GM18907 (cell line): ENCODE data around the gene KIF17.
A peak's percentile ranks its signal among the peaks of the same experiment; 100 is the strongest.

Experiments
- ATAC-seq: cut with Tn5 transposase; IDR thresholded peaks from one replicate; pipeline ENCODE4 v1.9.1; 2021; ENCODE audit warnings: mild to moderate bottlenecking, moderate library complexity; ENCODE audit not compliant: unreplicated experiment

Gene KIF17

GRCh38 chr1:20663365-20663764 is 54.4 kb downstream of the KIF17 start:
- ATAC-seq, result no peak

DNA sequence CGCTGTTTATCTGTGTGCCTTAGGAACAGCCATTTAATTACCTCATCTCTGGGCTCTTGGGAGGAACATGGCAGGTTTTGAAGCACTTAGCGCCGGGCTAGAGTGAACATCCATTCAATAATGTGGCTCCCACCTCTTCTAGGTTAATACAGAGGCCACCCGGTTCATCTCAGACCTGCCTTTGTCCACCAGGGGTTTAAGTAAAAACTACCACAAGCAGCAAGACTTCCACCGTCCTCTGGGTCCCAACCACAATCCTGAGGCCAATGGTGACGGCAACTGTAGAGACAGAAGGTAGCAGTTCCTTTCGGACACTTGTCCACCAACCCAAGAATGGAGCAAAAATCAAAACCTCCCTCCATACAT is 55.7 kb downstream of the KIF17 start:
- no peak for ATAC-seq

DNA sequence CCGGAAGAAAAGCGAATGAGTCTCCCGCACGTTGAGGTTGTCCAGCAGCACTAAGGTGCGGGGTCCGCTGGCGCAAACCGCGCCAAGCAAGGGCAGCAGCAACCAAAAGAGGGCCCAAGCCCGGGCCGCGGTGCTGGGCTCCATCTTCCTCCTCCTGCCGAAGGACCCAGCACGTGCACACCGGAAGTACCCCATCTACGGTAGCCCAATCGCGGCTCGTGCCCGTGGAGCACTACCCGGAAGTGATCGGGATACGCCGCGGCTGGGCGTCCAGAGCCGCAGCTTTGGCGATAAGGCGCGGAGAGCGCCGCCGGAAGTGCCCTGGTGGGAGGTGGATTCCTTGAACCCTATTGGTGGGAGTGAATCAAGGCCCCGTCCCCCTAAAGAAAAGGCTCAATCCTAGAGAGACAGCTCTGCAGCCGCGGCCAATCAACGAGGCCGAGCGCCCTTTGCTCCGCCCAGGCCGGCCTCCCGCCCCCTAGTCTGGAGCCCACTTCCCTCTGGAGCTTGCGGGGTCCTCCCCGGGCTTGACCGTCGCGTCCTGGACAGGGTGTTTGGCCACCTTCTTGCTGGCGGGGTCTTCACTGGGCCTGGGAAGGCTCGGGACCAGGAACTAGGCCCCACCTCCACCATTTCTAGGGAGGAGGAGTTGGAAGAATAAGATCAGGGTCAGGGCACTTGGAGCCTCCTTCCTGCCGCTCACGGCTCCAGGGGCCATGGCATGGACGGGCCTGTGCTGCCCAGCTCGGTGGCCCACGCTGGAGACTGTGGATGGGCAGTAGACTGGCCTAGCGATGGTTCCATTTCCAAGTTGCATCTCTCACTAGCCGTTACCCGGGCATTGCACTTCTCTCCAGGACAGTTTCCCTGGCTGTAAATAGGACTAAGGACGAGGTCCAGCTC is 56.3 kb downstream of the KIF17 start, which contains the start of gene DDOST:
TSS of gene DDOST (minus strand) at position 163 of the 903 bp plus-strand sequence. CDS start at position 144, 19 bp downstream.
- ATAC-seq, result peak; percentile 94

DNA sequence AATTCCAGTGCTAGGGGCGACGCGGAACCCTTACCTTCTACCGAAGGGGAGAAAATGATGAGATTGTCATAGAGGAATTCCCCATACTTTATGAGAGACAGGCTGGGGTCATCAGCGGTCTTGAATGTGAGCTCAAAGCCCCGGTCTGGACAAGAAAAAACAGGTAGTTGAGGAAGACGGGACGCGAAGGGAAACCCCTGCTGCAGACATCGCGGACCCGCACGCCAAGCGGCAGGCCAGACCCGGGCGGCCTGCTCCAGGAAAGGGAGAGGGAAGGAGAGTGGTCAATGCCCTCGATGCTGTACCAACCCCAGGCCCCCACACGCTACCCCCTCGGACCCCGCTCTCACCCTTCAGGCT is 57.0 kb downstream of the KIF17 start:
- ATAC-seq, result peak; percentile 3

DNA sequence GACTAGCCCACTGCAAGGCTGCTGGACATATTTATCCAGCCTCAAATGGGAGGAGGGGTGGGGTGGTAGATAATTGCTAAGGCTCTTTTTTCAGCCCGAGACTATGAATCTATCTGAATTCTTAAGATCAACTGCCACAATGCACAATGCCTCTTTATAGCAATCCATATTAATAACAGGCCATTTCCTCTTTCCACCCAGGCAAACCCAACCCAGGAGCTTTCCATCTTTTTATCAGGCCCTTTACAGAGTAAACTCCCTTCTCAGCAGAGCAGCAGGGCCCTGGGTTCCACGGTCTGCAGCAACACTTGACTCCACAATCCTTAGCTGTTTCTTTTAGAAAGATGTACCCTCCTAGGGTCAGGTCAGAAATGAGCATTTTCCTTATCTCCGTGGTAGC is 57.4 kb downstream of the KIF17 start:
- no peak for ATAC-seq

DNA sequence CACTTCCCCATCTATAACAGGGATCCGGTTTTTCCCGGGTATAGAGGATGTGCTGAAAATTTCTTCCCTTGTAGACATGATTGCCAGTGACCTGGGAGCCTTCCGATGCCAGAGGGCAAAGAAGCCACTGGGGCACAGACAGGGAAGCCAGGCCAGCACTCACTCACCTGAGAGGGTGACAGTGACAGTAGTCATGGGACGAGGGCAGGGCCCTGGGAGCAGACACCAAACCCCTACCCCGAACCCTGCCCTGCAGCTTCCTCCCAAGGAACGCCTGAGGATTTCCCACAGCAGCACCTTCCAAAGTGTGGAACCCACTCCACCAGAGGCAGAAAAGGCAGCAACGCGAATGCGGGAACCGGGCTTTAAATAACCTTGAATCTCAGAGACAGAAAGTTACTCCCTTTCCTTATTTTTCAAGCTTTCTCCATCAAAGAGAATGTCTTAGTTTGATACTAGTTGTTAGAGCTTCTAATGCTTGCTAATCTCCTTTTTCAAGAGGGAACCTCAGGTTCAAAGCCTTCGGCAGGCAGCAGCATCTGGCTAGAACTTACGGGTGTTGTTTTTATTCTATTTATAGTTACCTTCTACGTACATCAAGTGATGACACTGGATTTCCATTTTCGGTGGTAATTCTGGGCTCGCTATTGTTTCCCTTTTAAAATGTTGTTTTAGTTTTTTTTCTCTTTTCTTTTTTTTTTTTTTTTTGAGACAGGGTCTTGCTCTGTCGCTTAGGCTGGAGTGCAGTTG is 59.5 kb downstream of the KIF17 start:
- ATAC-seq, result no peak

DNA sequence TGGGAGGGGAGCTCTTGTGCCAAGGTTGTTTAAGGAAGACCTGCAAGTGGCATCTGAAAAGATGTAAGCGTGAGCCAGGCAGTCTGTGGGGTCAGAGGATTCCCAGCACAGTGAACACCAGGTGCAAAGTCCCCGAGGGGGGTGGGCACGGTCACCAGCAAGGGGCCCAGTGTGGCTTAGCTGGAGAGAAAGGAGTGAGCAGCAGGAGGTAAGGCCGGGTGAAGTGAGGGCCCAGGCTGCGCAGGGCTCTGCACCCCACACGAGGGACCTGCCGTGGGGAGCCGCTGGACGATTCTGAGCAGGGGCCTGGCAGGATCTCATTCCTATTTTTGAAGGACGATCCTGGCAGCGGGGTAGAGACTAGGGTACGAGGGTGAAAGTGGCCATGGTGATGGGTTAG is 60.8 kb downstream of the KIF17 start:
- ATAC-seq, result no peak

DNA sequence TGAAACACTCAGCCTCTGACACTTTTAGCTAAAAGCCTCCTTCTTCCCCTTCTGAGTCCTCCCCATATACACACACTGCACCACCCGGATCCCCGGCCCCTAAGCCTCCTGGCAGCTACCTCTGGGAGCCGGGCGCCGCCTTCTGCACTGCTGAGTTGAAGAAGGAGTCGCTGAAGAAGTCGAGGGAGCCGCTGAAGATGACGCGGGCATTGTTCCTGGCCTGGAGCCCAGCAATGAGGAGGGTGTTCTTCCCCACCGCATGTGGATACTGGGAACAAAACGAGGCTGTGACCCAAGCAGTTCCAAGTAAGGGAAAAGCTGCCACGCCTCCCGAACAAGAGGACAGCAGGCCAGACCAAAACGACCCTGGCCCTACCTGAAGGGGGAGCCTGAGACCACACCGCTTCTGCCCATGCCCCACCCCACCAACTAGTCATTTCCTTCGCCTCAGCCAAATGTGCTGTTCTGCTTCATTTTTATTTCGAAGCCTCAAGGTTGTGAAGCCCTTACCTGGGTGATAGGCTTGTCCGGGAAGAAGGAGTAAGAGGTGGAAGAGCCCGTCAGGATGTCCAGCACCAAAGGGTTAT is 63.6 kb downstream of the KIF17 start:
- ATAC-seq, result no peak

DNA sequence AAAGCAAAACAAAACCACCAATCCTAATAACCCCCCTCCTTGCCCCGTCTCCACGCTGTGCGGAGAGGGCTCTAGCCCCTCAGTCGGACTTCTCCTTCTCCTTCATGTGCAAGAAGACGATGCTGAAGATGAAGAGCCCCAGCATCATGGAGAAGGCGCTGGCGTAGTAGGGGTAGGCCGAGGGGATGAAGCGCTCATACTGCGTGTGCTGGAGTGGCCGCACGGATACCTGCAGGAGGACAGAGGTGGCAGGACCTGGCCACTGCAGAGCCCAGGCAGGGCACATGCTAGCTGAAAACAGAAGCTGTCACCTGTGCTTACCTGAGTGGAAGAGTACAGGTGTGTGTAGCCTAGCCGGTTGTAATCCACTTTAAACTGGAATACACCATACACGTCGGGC is 65.5 kb downstream of the KIF17 start:
- no peak for ATAC-seq

DNA sequence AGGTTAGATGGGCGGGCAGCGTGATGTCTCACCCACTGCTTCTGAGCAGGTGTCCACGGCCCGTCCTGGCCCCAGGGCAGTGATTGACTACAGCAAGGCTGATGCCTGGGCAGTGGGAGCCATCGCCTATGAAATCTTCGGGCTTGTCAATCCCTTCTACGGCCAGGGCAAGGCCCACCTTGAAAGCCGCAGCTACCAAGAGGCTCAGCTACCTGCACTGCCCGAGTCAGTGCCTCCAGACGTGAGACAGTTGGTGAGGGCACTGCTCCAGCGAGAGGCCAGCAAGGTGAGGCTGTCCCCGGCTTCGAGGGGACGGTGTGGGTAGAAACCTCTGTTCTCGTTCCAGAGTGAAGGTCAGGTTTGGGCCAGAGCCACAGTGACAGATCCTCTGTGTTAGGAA is 68.9 kb downstream of the KIF17 start:
- ATAC-seq, result no peak

DNA sequence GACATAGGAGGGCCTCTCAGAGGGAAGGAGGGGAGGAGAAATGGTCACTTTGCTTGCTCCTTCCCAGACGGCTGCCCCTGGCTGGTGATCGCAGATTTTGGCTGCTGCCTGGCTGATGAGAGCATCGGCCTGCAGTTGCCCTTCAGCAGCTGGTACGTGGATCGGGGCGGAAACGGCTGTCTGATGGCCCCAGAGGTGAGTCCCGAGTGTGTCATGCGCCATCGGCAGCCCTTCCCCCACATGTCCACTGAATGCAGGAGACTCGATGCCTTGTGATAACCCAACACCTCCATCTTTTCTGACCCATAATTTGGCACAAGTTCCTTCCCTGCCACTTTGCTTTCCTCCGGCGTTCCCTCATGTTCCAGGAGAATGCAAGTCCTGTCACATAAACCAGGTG is 69.4 kb downstream of the KIF17 start:
- ATAC-seq, result no peak

- ATAC-seq, result no peak
Measured at GRCh38 chr1:20645414-20645813, 72.4 kb downstream of the KIF17 start.

DNA sequence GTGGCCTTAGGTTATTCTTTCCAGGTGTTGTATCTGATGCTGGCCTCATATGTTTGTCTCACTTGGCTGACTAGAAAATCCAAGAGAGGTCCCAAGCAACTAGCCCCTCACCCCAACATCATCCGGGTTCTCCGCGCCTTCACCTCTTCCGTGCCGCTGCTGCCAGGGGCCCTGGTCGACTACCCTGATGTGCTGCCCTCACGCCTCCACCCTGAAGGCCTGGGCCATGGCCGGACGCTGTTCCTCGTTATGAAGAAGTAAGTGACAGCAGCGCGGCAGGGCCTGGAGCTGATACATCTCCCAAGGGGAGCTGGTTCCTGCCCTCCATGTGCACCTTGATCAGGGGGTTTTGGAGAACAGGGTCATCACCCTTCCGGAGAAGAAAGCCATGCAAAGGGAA is 73.4 kb downstream of the KIF17 start:
- ATAC-seq, result no peak

DNA sequence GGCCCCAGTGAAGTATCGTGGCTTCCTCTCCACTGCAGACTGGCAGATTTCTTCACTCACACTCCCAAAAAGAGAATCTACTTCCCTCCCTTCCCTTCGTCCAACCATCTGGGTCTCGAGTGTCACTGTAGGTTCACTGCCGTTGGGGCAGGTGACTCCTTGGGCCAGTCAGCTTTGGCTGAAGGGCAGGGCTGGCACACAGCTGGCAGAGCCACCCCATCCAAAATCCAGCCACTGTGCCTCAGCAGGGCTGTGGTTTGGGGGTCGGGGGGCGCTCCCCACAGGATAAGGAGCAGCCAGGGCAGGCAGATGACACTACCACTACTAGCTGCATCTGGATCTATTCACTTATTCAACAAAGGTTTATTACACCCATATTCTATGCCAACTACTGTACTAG is 74.7 kb downstream of the KIF17 start:
- ATAC-seq, result no peak

GRCh38 chr1:20641975-20642374 is 75.8 kb downstream of the KIF17 start:
- ATAC-seq, result no peak

GRCh38 chr1:20640183-20640597 is 77.6 kb downstream of the KIF17 start:
- no peak for ATAC-seq

- ATAC-seq, result no peak
Measured at GRCh38 chr1:20636785-20637347, 80.9 kb downstream of the KIF17 start.

DNA sequence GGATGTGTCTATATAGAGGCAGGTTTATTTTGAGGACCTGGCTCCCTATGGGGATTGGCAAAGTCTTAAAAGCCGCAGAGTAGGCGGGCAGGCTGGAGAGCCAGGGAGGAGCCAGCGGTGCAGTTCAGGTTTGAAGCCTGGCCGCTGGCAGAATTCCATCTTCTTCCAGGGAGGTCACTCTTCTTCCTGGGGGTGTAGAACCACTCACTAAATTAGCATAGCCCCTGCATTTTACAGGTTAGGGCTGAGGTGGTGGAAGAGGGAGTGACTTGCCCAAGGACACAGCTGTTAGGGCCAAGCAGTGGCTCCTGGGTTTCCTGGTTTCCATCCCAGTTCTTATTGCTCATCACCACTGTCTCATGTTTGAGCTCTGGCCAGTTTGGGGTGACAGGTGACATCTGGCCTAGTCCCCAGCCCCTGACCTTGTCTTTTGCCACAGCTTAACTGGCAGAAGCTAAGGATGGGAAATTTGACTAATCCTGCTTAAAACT is 83.2 kb downstream of the KIF17 start:
- ATAC-seq, result no peak

DNA sequence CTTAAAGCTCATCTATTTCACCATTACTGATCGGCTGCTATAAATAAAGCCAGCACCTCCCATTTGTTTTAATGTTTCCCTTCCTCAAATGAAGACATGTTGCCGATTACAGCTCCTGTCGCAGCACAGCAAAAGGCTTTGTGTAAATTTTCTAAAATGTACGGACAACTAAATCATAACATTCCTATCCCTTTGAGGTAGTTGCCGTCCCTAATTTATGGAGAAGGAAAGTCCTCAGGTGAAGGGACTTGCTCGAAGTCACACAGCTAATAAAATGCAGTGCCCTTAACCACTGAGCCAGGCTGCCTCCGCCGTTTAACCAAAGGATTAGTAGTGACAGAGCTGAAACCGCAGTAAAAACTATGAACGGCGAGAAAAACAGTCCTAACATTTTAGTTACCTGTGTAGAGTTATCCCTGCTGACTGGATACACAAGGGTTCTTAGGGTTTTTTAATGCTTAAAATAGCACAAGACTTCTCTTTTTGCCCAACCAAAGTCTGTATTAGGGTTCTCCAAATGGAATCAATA is 83.7 kb downstream of the KIF17 start:
- ATAC-seq, result no peak

DNA sequence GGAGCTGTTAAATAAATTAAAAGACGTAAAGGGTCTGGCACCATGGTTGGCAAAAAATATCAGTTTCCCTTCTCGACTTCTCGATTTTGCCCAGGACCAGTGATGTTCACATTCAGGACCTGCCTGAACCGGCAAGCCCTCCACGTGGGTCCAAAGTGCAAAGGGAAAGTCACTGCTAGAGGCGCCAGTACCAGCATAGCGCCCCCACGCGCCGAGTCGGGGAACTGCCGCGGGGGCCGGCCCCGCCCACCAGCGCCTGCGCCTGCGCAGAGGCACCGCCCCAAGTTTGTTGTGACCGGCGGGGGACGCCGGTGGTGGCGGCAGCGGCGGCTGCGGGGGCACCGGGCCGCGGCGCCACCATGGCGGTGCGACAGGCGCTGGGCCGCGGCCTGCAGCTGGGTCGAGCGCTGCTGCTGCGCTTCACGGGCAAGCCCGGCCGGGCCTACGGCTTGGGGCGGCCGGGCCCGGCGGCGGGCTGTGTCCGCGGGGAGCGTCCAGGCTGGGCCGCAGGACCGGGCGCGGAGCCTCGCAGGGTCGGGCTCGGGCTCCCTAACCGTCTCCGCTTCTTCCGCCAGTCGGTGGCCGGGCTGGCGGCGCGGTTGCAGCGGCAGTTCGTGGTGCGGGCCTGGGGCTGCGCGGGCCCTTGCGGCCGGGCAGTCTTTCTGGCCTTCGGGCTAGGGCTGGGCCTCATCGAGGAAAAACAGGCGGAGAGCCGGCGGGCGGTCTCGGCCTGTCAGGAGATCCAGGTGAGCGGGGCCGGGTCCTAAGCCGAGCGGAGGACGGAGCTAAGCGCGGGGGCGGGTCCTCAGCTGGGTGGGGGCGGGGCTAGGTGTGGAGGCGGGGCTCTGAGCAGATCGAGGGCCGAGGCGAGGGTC is 84.4 kb downstream of the KIF17 start, which contains the start of gene PINK1:
TSS of gene PINK1 (plus strand) at position 269 of the 875 bp plus-strand sequence. CDS start at position 360, 91 bp downstream.
- peak; percentile 53 for ATAC-seq
